Stimulated activated CD4-positive, alpha-beta T cell treated with anti-CD3 and anti-CD28 coated beads, Interleukin-1b, Interleukin-23, amount 100 ng/mL, for 48 hours (primary cell): ENCODE results near the gene TMEM217.
A peak's percentile ranks its signal among the peaks of the same experiment; 100 is the strongest.

ENCODE experiments used
- DNase-seq: peaks from one replicate; pipeline ENCODE4 v3.0.0-alpha.2; 2020

Gene TMEM217

GRCh38 chr6:37279366-37280134, 21.6 kb upstream of the TMEM217 start:
- no peak for DNase-seq

GRCh38 chr6:37277001-37277409, 19.1 kb upstream of the TMEM217 start:
- no peak for DNase-seq

GRCh38 chr6:37275350-37275749, 17.4 kb upstream of the TMEM217 start:
- DNase-seq: no peak

GRCh38 chr6:37273690-37274089, 15.7 kb upstream of the TMEM217 start:
- DNase-seq: no peak

- no peak for DNase-seq
Observed at GRCh38 chr6:37272834-37273566, 15.1 kb upstream of the TMEM217 start.

- no peak for DNase-seq
Observed at GRCh38 chr6:37269105-37269504, 11.2 kb upstream of the TMEM217 start.

- no peak for DNase-seq
Observed at GRCh38 chr6:37265860-37266259, 7.9 kb upstream of the TMEM217 start.

- no peak for DNase-seq
Observed at GRCh38 chr6:37265001-37265400, 7.1 kb upstream of the TMEM217 start.

GRCh38 chr6:37262446-37263026, 4.6 kb upstream of the TMEM217 start:
- DNase-seq: no peak

- DNase-seq: no peak
Observed at GRCh38 chr6:37261198-37261597, 3.3 kb upstream of the TMEM217 start.

- DNase-seq: peak; percentile 22
Observed at GRCh38 chr6:37260444-37260843, 2.5 kb upstream of the TMEM217 start.

- no peak for DNase-seq
Observed at GRCh38 chr6:37260040-37260439, 2.1 kb upstream of the TMEM217 start.

GRCh38 chr6:37259191-37259590, 1.2 kb upstream of the TMEM217 start:
- no peak for DNase-seq

GRCh38 chr6:37258405-37259105, 611 bp upstream of the TMEM217 start:
- no peak for DNase-seq

- DNase-seq: no peak
Observed at GRCh38 chr6:37257320-37257633, 667 bp downstream of the TMEM217 start.

- no peak for DNase-seq
Observed at GRCh38 chr6:37256692-37257319, 1.1 kb downstream of the TMEM217 start.

GRCh38 chr6:37254881-37255280, 3.1 kb downstream of the TMEM217 start:
- no peak for DNase-seq

- no peak for DNase-seq
Observed at GRCh38 chr6:37253486-37254007, 4.4 kb downstream of the TMEM217 start.

GRCh38 chr6:37251211-37251780, 6.6 kb downstream of the TMEM217 start:
- no peak for DNase-seq

- no peak for DNase-seq
Observed at GRCh38 chr6:37244430-37245310, 13.3 kb downstream of the TMEM217 start.

- no peak for DNase-seq
Observed at GRCh38 chr6:37243816-37244370, 14.1 kb downstream of the TMEM217 start.
